HUES64 (cell line): Measurements from ENCODE around the gene EFCAB7.
"Not testable (repeated sequence)": the region's sequence is repeated elsewhere in the genome, so short reads cannot be mapped to it uniquely, and the experiment has no call there.

Experiments
- H3K27ac ChIP-seq: 2 replicates; pipeline ENCODE4 v1.7.0; 2013; ENCODE audit warnings: low read depth, low read length, inconsistent platforms
- H3K27me3 ChIP-seq: 2 replicates; pipeline ENCODE4 v1.6.1; 2013; ENCODE audit warnings: mild to moderate bottlenecking, low read length; ENCODE audit not compliant: insufficient read depth
- H3K36me3 ChIP-seq: 2 replicates; pipeline ENCODE4 v1.6.1; 2013; ENCODE audit warnings: mild to moderate bottlenecking, low read length; ENCODE audit not compliant: insufficient read depth
- H3K4me1 ChIP-seq: 2 replicates; pipeline ENCODE4 v1.6.1; 2013; ENCODE audit warnings: mild to moderate bottlenecking, low read length, moderate library complexity; ENCODE audit not compliant: insufficient read depth
- H3K4me3 ChIP-seq: 2 replicates; pipeline ENCODE4 v1.5.1; 2013; ENCODE audit warnings: mild to moderate bottlenecking, low read length, moderate library complexity
- H3K9ac ChIP-seq: 2 replicates; pipeline ENCODE4 v1.6.1; 2013; ENCODE audit warnings: mild to moderate bottlenecking, low read depth, low read length
- H3K9me3 ChIP-seq: 2 replicates; pipeline ENCODE4 v1.6.1; 2013; ENCODE audit warnings: low read depth, low read length; ENCODE audit not compliant: insufficient read depth
- WGBS: fragments of 150-250, 120-280 bp; methylation state at CpG from one replicate; pipeline ENCODE4 v1.1.7; 2013; ENCODE audit warnings: missing lambda C conversion rate; 5-methylcytosine and 5-hydroxymethylcytosine counted together

Gene EFCAB7

GRCh38 chr1:63555480-63555879 lies 32.2 kb downstream of the EFCAB7 start:
- H3K4me3 ChIP-seq = no peak overlapping the region
- no peaks in the 10 kb centered on the region for H3K9me3 ChIP-seq
- H3K27me3 ChIP-seq = no peaks in the 10 kb centered on the region
- no peaks in the 10 kb centered on the region for H3K36me3 ChIP-seq
- H3K27ac ChIP-seq = no peak overlapping the region
- no peak overlapping the region for H3K9ac ChIP-seq
- peaks cover 5% of the 10 kb centered on the region for H3K4me1 ChIP-seq

- no peaks in the 10 kb centered on the region for H3K27me3 ChIP-seq
- no peaks in the 10 kb centered on the region for H3K36me3 ChIP-seq
- no peaks in the 10 kb centered on the region for H3K9me3 ChIP-seq
- no peak overlapping the region for H3K4me3 ChIP-seq
- no peak overlapping the region for H3K27ac ChIP-seq
- H3K4me1 ChIP-seq = peaks cover 5% of the 10 kb centered on the region
- WGBS = 46% methylated on average over 5 of the region's 6 CpGs
- H3K9ac ChIP-seq = no peak overlapping the region
Measured at GRCh38 chr1:63557365-63557987, 34.2 kb downstream of the EFCAB7 start.

- Histone ChIP-seq H3K4me3 (no peak overlapping the region), H3K9me3 (no peaks in the 10 kb centered on the region), H3K27ac (no peak overlapping the region), H3K9ac (no peak overlapping the region), H3K4me1 (peaks cover 5% of the 10 kb centered on the region), H3K36me3 (no peaks in the 10 kb centered on the region), H3K27me3 (no peaks in the 10 kb centered on the region)
- 88% methylated on average over 2 of the region's 2 CpGs for WGBS
Measured at GRCh38 chr1:63559357-63559756, 36.0 kb downstream of the EFCAB7 start.

GRCh38 chr1:63563745-63564144 lies 40.4 kb downstream of the EFCAB7 start:
- no peak overlapping the region for H3K4me3 ChIP-seq
- no peaks in the 10 kb centered on the region for H3K27me3 ChIP-seq
- no peak overlapping the region for H3K27ac ChIP-seq
- no peaks in the 10 kb centered on the region; the same call in 1 of the 2 replicates for H3K9me3 ChIP-seq
- no peaks in the 10 kb centered on the region for H3K4me1 ChIP-seq
- H3K9ac ChIP-seq = no peak overlapping the region
- H3K36me3 ChIP-seq = no peaks in the 10 kb centered on the region

- WGBS = 96% methylated on average over 3 of the region's 4 CpGs
- H3K4me1 ChIP-seq = peaks cover 34% of the 10 kb centered on the region
- no peak overlapping the region for H3K4me3 ChIP-seq
- H3K36me3 ChIP-seq = no peaks in the 10 kb centered on the region
- H3K27ac ChIP-seq = no peak overlapping the region
- no peaks in the 10 kb centered on the region for H3K27me3 ChIP-seq
- H3K9ac ChIP-seq = no peak overlapping the region
- H3K9me3 ChIP-seq = no peaks in the 10 kb centered on the region; the same call in 1 of the 2 replicates
Measured at GRCh38 chr1:63569068-63569467, 45.7 kb downstream of the EFCAB7 start.

- Histone ChIP-seq H3K4me3 (no peak overlapping the region), H3K36me3 (no peaks in the 10 kb centered on the region), H3K9ac (no peak overlapping the region), H3K9me3 (no peaks in the 10 kb centered on the region; the same call in 1 of the 2 replicates), H3K4me1 (peaks cover 40% of the 10 kb centered on the region), H3K27me3 (no peaks in the 10 kb centered on the region), H3K27ac (no peak overlapping the region)
- WGBS = 87% methylated on average over 1 of the region's 3 CpGs
Measured at GRCh38 chr1:63569640-63570316, 46.5 kb downstream of the EFCAB7 start.

GRCh38 chr1:63572686-63573085 lies 49.4 kb downstream of the EFCAB7 start:
- H3K4me1 ChIP-seq = peaks cover 50% of the 10 kb centered on the region
- not testable (repeated sequence) for H3K4me3 ChIP-seq, H3K36me3 ChIP-seq, H3K9ac ChIP-seq, H3K9me3 ChIP-seq, H3K27me3 ChIP-seq
- 10% methylated on average over 8 of the region's 8 CpGs for WGBS
- H3K27ac ChIP-seq = peak overlapping the region; percentile 73; the same call in 1 of the 2 replicates

- Histone ChIP-seq H3K27ac (peak overlapping the region; percentile 92), H3K4me1 (peaks cover 50% of the 10 kb centered on the region), H3K4me3 (peak overlapping the region; percentile 47), H3K9ac (peak overlapping the region; percentile 61)
- not testable (repeated sequence) for H3K27me3 ChIP-seq, H3K36me3 ChIP-seq, H3K9me3 ChIP-seq
- WGBS = 4% methylated on average over 2 of the region's 2 CpGs
Measured at GRCh38 chr1:63574203-63574796, 51.0 kb downstream of the EFCAB7 start.

- H3K4me3 ChIP-seq = no peak overlapping the region
- H3K4me1 ChIP-seq = peaks cover 40% of the 10 kb centered on the region
- WGBS = 72% methylated on average over 3 of the region's 4 CpGs
- 0 out of 2 replicates have a peak, but pooled peaks cover 2% of the 10 kb centered on the region for H3K9me3 ChIP-seq
- no peak overlapping the region for H3K9ac ChIP-seq
- peak overlapping the region; percentile 26; the same call in 1 of the 2 replicates for H3K27ac ChIP-seq
- H3K36me3 ChIP-seq = no peaks in the 10 kb centered on the region
- H3K27me3 ChIP-seq = no peaks in the 10 kb centered on the region
Measured at GRCh38 chr1:63575340-63575826, 52.1 kb downstream of the EFCAB7 start.

GRCh38 chr1:63586326-63586725 lies 63.0 kb downstream of the EFCAB7 start:
- H3K4me3 ChIP-seq, H3K9ac ChIP-seq, H3K9me3 ChIP-seq, H3K27me3 ChIP-seq, H3K4me1 ChIP-seq, H3K27ac ChIP-seq, H3K36me3 ChIP-seq: not testable (repeated sequence)
- 84% methylated on average over 1 of the region's 1 CpG for WGBS

GRCh38 chr1:63590166-63590560 lies 66.8 kb downstream of the EFCAB7 start:
- 93% methylated on average over 3 of the region's 3 CpGs for WGBS
- no peaks in the 10 kb centered on the region for H3K9me3 ChIP-seq

More at GRCh38 chr1:63590166-63590560, 66.8 kb downstream of the EFCAB7 start:
- H3K27ac ChIP-seq = no peak overlapping the region
- no peak overlapping the region for H3K9ac ChIP-seq
- H3K36me3 ChIP-seq = no peaks in the 10 kb centered on the region
- H3K27me3 ChIP-seq = peaks cover 16% of the 10 kb centered on the region; the same call in 1 of the 2 replicates
- H3K4me3 ChIP-seq = no peak overlapping the region
- H3K4me1 ChIP-seq = peaks cover 6% of the 10 kb centered on the region
